Kidney (tissue), 14 donors: ENCODE measurements around the gene RANBP2. TPM values are rescaled to one million over a fixed set of nuclear protein-coding genes. Genes with fewer than 3 reads are reported as not detected.
"Not testable (repeated sequence)": the region's sequence is repeated elsewhere in the genome, so short reads cannot be mapped to it uniquely, and the experiment has no call there.

ENCODE experiments used
- DNase-seq, 5 donors: peaks; one replicate each; pipeline ENCODE4 v3.0.0-alpha.2; 2013 to 2020
- FAIRE-seq: peaks from 2 replicates; lab custom pipeline; 2012; peaks lifted over from hg19 to GRCh38; lab: Jason Lieb, UNC
- H3K27ac ChIP-seq, 2 donors: one replicate each; pipeline ENCODE4 v1.7.0; 2013; ENCODE audit warnings: low read depth in 2 of 2, low read length in 2 of 2, inconsistent platforms in 1 of 2
- H3K27me3 ChIP-seq: one replicate; pipeline ENCODE4 v1.7.1; 2013; ENCODE audit warnings: low read length, inconsistent platforms; ENCODE audit not compliant: control insufficient read depth, insufficient read depth
- H3K36me3 ChIP-seq, 3 donors: one replicate each; pipeline versions ENCODE4 v1.7.0 to v1.7.1; 2013; ENCODE audit warnings: low read length in 3 of 3, control low read depth in 1 of 3, inconsistent platforms in 1 of 3; ENCODE audit not compliant: insufficient read depth in 3 of 3, control insufficient read depth in 2 of 3
- H3K4me1 ChIP-seq, 3 donors: one replicate each; pipeline versions ENCODE4 v1.7.0 to v1.7.1; 2013; ENCODE audit warnings: low read length in 3 of 3, inconsistent platforms in 1 of 3, low read depth in 1 of 3; ENCODE audit not compliant: control insufficient read depth in 2 of 3, insufficient read depth in 2 of 3
- H3K4me3 ChIP-seq, 3 donors: one replicate each; pipeline versions ENCODE4 v1.7.0 to v1.8.1; 2013; ENCODE audit warnings: low read length in 3 of 3, control low read depth in 1 of 3, inconsistent platforms in 1 of 3
- H3K9ac ChIP-seq, 3 donors: one replicate each; pipeline versions ENCODE4 v1.7.0 to v1.7.1; 2013; ENCODE audit warnings: low read length in 3 of 3, control low read depth in 1 of 3, inconsistent platforms in 1 of 3
- H3K9me3 ChIP-seq, 3 donors: one replicate each; pipeline versions ENCODE4 v1.7.0 to v1.7.1; 2013; ENCODE audit warnings: low read length in 3 of 3, control low read depth in 1 of 3, inconsistent platforms in 1 of 3; ENCODE audit not compliant: control insufficient read depth in 2 of 3, insufficient read depth in 1 of 3
- CTCF ChIP-seq: IDR thresholded peaks from 3 replicates; pipeline ENCODE4 v1.5.1; 2012; ENCODE audit warnings: mild to moderate bottlenecking, moderate library complexity, borderline replicate concordance; ENCODE audit not compliant: insufficient read depth; ENCODE audit errors: extremely low read depth
- intact Hi-C: fragments of 100-400 bp; cut with DNase I; formaldehyde crosslinking; loops from one replicate; pipeline ENCODE4 v1.11.1; 2022
- polyA plus RNA-seq: library from polyadenylated mRNA; stranded (reverse); fragments of 350-450 nt; fragmentation: Illumina TruSeq; extraction: RNeasy Lipid Tissue Mini Kit (QIAGEN cat#74804); gene quantifications from one replicate; pipeline ENCODE4 v1.2.3, GENCODE V29; 2014; ENCODE audit warnings: low read depth, low replicate concordance; ENCODE audit not compliant: insufficient read depth
- total RNA-seq: library from RNA; stranded (reverse); fragmentation: NEBNext Ultra II Directional; extraction: Animal tissue kit (Norgen Biotek cat#: 25700); gene quantifications from one replicate; pipeline ENCODE4 v1.2.1, GENCODE V29; 2021
- donor health status: control.
- donor health status: control.
- donor health status: control.
- donor health status: control.
- donor health status: control.
- donor health status: DM: yes; HTN: yes; CAD: no.
- donor health status: Normal renal cell carcinoma (clear cell type).

RANBP2 gene
- total and polyA plus RNA-seq, 2 donors from 2014 or later = 7.9 to 76.4 TPM

GRCh38 chr2:108701806-108702205 lies 17.5 kb upstream of the RANBP2 start:
- DNase-seq (no peak), FAIRE-seq (no peak)
- no peaks in the 10 kb centered on the region for H3K4me1 ChIP-seq
- H3K9me3 ChIP-seq = no peaks in the 10 kb centered on the region
- H3K36me3 ChIP-seq = no peaks in the 10 kb centered on the region
- intact Hi-C loops = no loop called here
- no peak overlapping the region for H3K9ac ChIP-seq
- no peak for TF ChIP-seq CTCF
- no peaks in the 10 kb centered on the region for H3K27me3 ChIP-seq
- no peak overlapping the region for H3K27ac ChIP-seq
- no peak overlapping the region for H3K4me3 ChIP-seq

- no peak for TF ChIP-seq CTCF
- Histone ChIP-seq H3K4me1 (no peaks in the 10 kb centered on the region), H3K4me3 (no peak overlapping the region), H3K9ac (no peak overlapping the region), H3K9me3 (no peaks in the 10 kb centered on the region), H3K36me3 (no peaks in the 10 kb centered on the region), H3K27me3 (no peaks in the 10 kb centered on the region), H3K27ac (no peak overlapping the region)
- no peak for FAIRE-seq
- intact Hi-C loops = no loop called here
- no peak for DNase-seq
Measured at GRCh38 chr2:108704871-108705270, 14.4 kb upstream of the RANBP2 start.

GRCh38 chr2:108707300-108707699 lies 12.0 kb upstream of the RANBP2 start:
- Histone ChIP-seq H3K27ac (no peak overlapping the region), H3K9ac (no peak overlapping the region), H3K4me1 (no peaks in the 10 kb centered on the region), H3K9me3 (no peaks in the 10 kb centered on the region), H3K36me3 (no peaks in the 10 kb centered on the region), H3K27me3 (no peaks in the 10 kb centered on the region), H3K4me3 (no peak overlapping the region)
- TF ChIP-seq CTCF = no peak
- FAIRE-seq (no peak), DNase-seq (no peak)
- intact Hi-C loops = no loop called here

DNA sequence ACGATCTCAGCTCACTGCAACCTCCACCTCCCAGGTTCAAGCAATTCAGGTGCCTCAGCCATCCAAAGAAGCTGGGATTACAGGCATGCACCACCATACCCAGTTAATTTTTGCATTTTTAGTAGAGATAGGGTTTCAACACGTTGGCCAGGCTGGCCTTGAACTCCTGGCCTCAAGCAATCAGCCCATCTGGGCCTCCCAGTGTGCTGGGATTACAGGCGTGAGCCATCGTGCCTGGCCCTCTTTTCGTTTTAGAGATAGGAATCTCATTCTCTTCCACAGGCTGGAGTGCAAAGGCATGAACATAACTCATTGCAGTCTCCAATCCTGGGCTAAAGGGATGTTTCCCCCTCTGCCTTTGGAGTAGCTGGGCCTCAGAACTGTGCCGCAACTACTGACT lies 2.3 kb upstream of the RANBP2 start:
- H3K4me3 ChIP-seq, FAIRE-seq, H3K9ac ChIP-seq, intact Hi-C loops, H3K27ac ChIP-seq, H3K4me1 ChIP-seq, H3K9me3 ChIP-seq, H3K36me3 ChIP-seq, DNase-seq, H3K27me3 ChIP-seq: not testable (repeated sequence)

DNA sequence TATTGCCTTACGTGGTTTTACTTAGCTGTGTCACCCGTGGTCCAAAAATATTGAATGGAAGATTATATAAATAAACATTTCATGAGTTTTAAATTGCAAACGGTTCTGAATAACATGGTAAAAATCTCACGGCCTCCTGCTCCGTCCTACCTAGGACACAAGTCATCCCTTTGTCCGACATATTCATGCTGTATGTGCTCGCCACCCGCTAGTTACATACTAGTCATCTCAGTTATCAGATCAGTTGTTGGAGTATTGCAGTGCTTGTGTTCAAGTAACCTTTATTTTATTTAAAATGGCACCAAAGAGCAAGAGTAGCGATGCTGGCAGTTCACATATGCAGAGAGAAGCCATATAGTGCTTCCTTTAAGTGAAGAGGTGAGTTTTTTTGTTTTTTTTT lies 6.8 kb downstream of the RANBP2 start:
- intact Hi-C loops, H3K27me3 ChIP-seq, H3K36me3 ChIP-seq, FAIRE-seq, H3K9me3 ChIP-seq, DNase-seq, H3K4me3 ChIP-seq, H3K27ac ChIP-seq, H3K9ac ChIP-seq, H3K4me1 ChIP-seq: not testable (repeated sequence)

GRCh38 chr2:108734656-108735055 lies 15.4 kb downstream of the RANBP2 start:
- DNase-seq, FAIRE-seq, H3K4me3 ChIP-seq, H3K36me3 ChIP-seq, H3K27ac ChIP-seq, intact Hi-C loops, H3K9ac ChIP-seq, H3K9me3 ChIP-seq, H3K27me3 ChIP-seq, H3K4me1 ChIP-seq: not testable (repeated sequence)
